Mesenteric fat pad (tissue), 1 donor: ENCODE data around the gene TRPM3. TPM values are rescaled to one million over a fixed set of nuclear protein-coding genes. Genes with fewer than 3 reads are reported as not detected.
A peak's percentile ranks its signal among the peaks of the same experiment; 100 is the strongest.

Experiments
- DNase-seq: peaks from one replicate; pipeline ENCODE4 v3.0.0-alpha.2; 2020; ENCODE audit warnings: low spot score
- total RNA-seq: library from RNA; stranded (reverse); fragmentation: NEBNext Ultra II Directional; extraction: Animal tissue kit (Norgen Biotek cat#: 25700); gene quantifications from one replicate; pipeline ENCODE4 v1.2.1, GENCODE V29; 2021
- donor health status: DM: yes; HTN: yes; CAD: no.

TRPM3 gene
- total RNA-seq, 1 donor from 2014 or later: 0.48 TPM

DNA sequence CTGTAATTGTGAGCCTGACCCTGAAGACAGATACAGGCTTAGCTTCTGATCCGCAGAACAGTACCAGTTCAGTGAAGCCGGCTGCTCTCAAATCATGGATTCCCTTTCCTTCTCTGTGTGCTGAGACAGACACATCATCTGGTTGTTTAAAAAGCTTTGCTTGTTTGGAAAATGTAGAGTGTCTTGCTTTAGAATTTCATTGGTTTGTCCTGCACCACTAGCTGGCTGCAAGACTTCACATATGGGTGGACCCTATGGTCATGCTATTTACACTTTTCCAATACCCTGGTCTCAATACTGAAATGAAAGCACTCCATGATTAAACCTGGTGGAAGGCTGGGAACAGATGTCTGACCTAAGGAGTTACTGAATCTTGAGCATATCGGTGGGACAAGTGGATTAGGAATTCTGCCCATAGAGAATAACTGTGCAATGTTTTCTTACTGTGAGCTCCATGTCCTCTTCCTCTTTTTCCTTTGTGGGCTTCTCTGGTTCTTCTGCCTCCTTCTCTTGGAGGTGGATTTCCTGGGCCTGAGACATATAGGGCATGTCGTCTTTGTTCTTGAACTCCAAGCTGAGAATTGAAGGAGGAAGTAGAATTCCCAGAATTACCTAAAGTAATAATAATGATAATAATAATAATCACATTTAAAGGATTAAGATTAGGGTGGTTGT is 505.8 kb downstream of the TRPM3 start:
- DNase-seq: no peak

DNA sequence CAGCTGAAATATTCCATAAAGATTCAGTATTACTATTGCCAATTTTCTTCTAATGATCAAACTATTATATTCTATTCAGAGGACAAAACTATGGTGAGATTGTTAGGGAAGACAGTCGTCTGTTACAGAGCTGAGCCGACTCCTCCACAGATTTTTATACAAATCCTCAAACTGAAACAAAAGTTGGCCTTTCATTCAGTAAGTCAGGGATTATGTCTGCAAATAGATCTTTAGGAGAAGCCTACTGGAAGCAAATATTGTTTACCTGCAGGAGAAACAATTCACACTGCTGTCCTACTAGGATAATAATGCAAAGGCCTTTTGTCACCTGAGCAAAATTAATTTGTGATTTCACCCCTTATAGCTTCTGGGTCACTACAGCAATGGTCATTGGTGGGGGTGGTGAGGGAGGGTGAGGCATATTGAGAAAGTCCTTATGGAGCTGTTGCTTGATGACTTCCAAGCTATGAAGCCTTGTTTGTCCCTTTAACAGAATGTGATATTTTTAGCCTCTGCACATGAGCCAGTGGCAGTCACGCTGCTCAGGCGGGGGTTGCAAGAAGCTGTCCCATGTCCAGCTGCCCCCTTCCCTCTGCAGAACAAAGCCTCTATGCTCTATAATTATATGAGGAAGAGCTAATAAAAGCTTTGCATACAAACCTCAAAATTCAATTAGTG is 506.5 kb downstream of the TRPM3 start:
- DNase-seq: no peak

DNA sequence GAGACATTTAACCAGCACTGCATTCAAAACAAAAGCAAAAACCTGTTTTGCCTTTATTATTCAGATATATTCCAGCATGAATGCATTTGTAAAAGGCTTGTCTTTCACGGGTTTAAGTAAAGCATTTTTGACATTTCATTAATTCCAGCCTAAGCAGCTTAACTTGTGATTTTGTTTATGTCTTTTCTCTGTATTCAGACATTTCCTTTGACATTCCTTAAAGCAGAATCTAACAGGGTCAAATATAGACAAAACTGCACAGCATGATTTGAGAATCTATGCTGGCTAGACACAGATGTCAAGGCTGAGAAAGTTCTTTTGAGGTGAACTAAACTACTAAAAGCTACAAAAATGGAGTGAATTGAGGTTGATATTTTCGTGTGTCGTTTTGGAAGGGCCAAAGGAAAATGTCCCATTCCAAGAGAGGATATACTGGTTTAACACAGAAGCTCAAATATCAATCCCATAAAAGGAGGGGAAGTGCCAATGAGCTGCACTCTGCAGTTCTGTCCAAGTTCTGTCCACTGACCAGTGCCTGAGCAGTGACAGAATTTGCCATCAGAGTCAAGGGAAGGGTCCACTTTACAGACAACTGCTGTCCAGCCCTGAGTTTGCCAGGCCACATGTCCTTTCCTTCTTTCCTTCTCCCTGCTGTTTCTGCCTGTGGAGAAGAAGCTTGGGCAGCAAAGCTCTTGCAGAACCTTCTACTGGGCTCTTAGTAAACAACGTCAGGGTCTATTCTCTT is 508.2 kb downstream of the TRPM3 start:
- no peak for DNase-seq

DNA sequence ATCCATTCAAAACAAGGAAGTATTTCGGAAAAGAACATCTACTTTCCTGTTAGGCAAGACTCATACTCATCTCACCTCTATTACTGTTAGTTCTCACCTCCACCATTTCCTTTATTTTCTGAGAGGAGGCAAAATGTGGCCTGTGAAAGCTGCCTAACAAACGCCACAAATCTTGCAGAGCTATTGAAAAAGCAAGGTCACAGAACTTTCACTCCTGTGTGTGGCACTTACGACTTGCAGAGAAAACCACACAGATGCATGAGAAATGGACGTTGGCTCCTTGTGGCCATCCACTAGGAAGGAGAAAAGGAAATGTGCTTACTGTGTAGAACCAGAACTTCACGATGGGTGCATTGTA is 511.2 kb downstream of the TRPM3 start:
- no peak for DNase-seq

DNA sequence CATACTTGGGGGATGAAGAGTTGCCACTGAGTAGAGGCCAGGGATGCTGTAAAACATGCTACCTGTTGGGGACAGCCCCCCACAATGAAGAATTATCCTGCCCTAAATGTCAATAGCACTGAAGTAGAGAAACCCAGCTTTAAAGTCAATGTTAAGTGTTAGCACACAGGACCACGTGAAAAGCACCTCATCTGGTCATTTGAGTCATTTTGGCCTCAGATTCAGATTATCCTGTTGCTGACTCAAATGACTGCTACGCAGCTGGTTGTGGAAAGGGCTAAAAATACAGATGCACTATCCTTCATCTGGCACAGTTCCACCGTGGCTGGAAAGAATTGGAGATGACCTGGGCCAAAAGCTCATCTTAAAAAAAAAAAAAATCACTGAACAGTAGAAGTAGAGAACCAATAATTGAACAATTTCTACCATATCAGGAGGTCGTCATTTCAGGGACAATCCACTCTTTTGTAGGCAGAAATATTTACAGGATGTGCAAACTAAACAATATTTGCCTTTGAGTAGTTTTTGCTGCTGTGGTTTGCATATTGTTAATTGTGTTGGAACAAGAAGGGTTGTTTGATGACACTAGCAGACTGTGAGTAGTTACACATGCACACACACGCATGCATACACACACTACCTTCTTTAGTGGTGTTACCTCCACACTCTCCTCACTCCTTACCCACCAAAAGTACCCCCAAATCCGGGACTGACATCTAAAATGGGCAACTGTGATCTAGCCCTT is 511.7 kb downstream of the TRPM3 start:
- no peak for DNase-seq

DNA sequence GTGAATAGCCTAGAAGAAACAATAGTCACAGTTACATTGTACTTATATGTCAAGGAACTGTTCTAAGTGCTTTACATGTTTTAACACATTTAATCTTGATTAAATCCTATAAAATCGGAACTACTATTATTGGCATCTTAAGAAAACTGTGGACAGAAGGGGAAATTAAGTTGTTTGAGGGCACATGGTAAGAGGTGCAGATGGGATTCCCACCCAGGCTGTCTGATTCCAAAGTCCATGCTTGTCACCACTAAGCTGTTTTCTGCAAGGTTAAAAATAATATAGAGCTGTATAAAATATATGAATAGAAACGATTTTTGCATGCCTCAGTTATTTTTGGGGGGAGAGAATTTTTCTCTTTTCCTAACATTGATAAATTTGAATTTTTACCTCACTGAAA is 512.4 kb downstream of the TRPM3 start:
- DNase-seq: no peak

DNA sequence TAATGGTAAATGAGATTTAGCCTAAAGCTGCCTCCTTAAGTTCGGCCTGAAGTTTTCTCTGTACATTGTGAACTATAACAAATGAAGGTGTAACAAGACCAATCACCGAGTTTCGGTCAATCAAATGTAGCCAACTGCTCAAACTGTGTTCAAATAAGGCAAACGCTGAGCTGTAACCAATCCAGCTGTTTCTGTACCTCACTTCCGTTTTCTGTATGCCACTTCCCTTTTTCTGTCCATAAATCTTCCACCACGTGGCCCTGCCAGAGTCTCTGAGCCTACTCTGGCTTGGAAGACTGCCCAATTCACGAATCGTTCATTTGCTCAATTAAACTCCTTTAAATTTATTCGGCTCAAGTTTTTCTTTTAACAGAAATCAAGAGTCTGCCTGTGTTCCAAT is 513.5 kb downstream of the TRPM3 start:
- no peak for DNase-seq

DNA sequence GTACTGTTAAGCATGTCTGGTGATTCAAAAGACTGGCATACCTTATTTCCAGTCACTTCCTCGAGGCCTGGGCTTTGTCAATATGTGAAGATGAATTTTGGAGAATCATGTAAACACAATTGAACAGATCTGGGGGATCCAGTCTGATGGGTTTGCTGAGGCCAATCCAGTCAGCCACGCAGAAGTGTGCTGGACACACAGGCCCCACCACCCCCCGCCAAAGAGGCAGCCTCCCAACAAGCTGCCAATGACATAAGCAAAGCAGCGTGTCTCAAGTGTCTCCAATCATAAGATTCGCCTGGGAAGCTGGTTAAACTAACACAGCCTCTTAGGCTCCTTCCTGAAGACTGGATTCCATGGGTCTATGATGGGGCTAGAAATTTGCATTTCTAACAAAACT is 514.1 kb downstream of the TRPM3 start:
- no peak for DNase-seq

DNA sequence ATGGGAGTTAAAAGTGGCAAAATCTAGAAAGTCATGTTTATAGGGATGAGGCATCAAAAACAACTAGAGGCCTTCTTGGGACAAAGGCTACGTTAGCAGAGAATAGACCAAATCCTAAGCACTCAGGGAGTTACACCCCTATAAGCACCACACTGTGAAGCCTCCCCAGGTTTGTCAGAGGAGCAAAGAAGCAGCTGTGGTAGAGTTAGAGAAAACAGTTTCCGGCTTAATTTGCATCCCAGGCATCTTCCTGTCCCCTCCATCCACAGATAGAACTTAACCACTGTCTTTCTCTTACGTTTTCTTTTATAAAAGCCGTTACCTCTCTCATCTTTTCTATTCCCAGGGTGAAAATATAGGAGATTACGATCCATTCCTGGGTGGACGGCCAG is 518.4 kb downstream of the TRPM3 start:
- no peak for DNase-seq

DNA sequence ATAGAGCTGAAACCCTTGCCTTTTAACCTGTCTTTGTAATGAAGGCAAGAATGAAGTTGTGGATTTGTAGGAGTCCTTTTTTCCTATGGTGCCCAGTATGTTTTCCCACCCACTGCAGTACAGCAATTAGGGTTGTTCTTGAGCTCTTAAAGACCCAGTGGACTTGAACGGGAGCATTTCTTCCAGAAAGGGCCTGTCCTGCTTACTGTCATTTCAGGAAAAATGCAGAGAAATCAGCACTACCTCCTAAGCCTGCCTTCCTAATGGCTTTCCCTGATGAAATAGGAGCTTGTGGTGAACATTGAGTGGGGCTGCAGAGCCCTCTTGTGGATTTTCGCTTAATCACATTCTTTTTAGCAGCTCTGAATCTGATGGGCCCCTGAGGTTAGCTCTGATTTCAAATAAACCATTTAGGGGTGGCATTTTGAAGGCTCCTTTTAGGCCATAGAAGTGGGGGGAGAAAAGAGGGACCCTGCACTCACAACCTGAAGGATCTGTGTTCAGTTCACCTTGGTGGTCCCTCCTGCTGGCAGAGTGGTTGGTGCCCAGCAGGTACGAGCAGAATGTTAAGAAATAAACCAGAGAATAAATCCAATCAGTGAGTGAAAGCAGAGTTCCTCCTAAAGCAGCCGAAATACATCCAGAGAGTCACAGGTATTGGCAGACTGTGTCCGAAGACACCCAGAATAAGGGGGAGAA is 519.0 kb downstream of the TRPM3 start:
- DNase-seq: no peak

DNA sequence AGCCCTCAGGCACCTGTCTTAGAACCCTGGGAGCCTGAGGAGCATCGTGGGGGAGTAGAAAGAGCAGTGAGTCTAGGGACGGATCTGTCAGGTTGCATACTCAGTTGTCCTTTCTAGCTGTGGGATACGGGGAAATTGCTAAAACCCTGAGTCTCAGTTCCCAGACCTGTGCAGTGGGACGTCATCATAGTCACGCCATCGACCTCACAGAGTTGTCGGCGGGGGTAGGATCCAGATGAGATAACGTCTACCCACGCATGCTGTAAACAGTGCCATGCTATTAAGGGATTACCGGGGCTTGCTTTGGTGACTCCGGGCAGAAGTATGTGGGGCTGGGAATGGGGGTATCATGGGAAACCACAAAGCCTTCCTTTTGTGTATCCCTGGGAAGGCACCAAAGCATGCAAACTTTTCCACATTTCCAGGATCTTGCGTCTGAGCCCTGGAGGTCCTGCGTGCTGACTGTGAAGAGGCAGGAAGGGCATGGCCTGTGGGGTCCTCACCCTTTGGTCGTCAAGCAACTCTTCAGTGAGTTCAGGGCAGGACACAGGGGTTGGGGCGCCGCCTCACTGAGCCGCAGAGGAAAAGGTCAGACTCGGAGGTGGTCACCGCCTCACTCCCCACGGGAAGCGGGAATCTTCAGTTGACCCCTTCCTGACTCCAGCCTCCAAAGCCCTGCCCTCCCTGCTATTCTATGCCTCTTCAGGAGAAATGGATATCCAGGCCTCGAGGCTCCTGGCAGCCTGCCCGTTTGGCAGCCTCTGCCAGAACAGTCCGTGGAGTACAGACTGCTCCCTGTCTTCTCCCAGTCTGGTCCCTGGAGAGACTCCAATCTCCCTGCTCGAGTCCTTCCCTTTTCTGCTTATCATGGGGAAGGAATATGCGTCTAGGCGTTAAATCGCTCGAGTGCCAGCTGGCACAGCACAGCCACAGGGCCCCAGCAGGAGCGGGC is 520.1 kb downstream of the TRPM3 start:
- peak; percentile 97 for DNase-seq

DNA sequence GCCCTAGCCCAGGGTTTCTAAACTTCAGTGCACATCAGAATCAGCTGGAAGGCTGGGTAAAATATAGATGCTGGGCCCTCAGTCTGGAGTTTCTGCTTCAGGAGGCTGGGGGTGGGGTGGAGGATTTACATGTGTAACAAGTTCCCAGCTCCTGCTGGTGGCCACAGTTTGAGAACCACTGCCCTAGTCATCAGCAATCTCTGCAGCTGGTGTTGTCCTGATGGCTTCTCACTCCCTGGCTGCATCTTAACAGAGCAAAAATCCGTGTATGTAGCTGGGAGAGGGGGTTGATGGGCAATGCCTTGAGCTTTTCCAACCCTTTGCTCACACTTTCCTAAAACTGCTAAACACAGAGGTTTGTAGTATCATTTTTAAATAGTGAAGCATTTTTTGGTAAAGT is 520.9 kb downstream of the TRPM3 start:
- DNase-seq: no peak

DNA sequence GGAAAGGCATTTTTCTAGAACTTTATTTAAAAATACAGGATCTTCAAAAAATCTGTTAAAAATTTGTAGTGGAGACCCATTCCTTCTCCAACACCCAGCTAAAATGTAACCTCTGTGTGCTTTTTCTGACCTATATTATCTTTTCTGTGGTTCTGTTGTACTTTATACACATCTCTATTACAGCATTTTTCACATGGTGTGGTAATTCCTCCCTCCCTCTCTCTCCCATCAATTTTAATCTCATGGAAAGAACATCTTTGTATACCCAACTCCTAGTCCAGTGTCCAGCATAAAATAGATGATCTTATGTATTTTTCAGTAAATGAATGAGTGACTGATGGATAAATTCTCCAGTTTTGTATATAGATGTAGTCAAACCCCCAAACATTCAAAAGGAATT is 523.5 kb downstream of the TRPM3 start:
- no peak for DNase-seq

DNA sequence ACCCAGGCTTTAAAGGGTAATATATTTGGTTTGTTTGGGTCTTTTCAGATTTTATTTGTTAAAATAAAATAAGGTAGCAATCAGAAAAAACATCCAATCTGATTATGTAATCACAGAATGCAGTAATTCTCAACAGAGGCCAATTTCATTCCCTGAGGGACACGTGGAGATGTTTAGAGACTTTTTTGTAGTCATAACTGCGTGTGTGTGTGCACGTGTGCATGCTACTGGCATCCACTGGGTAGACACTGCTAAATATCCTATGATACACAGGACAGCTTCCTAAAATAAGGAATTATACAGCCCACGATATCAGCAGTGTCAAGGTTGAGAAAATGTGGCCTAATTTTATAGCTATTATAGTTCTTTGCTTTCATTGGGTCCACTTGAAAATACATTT is 526.2 kb downstream of the TRPM3 start:
- DNase-seq: no peak

DNA sequence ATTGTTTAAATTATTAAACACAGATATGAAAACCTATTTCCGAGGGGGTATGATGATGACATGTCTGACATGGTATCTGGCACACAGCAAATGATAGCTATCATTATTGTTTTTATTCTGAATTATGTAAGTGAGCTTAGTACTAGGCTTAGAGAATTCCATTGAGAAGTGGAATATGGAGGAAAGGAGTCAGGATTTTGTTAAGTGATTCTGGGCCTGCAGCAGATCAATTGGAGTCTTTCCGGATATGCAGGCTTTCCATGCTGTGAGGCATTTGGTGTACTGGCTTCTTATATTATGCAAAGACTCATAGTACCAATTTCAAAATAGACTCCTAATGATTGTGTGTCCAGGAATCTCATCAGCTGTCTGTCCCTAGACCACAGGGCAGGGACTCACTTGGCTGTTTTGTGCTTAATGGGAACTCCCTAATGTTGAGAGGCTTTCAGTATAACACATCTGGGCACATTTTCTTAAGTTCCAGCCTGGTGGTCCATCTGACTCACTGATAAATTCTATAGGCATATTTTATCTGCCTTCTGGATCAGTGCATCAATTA is 527.0 kb downstream of the TRPM3 start:
- DNase-seq: no peak

DNA sequence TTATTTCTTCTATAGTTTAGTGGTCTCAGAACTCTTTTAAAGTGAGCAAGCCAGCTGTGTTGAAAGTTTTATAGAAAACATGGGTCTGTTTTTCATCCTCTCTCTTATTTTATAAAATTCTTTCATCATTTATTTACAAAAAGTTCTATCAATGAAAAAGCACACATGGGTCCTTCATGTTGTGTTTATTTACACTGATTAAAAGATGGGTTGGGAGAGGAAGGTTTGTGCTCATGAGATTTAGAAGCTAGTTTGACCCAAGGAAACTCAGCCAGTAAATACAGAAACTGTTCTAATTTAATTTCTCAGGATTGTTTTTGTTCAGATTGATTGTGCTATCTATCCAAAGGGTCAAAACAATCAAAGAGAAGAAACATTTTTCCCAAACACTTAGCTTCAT is 528.2 kb downstream of the TRPM3 start:
- DNase-seq: no peak

DNA sequence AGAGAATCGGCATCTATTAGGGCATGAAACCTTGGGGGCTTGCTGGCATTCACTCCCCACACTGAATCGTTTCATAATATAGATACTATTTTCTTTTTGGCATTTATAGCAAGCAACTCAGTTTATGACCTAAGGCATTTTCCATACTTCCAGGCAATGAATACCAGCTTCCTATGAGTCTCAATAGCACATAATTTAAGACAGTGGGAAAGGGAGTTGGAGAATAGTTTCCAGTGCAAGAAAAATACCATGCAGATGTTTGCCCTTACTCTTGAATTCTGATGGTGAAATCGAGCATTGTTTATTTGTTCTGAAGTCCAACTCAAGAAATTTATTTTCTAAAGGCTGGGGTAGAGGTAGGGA is 531.1 kb downstream of the TRPM3 start:
- DNase-seq: no peak

DNA sequence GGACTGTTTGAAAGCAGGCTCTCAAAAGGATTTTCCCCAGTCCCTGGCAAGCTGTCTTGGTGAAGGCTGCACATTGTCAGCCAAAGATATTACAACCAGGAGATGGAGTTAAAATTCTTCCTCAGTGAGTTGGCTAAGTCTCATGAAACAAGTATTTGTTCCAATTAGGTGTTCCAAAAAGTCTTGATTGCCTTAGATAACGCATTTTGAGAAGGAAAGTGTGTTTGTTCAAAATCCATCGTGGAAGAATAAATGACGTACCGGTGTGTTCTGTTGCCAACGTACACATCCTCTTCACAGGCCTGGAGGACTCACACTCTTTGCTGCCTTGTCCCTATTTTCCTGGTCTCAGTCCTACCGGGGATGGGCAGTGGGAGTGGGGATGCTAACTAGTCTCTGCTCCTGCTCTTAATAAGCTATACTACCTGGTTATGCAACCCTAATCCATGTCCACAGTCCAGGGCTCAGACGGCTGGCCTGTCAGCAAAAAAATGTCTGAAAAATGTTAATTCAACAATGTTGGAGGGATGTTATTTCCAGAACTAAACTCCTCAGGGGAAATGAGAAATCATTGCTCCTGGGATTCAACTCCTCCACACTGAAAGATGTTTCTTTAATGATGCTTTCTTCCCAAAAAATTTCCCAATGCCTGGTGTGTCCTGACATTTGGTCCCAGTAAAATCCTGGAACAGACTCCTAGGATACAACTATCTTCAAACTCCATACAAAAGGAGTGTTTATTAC is 531.7 kb downstream of the TRPM3 start:
- DNase-seq: no peak

DNA sequence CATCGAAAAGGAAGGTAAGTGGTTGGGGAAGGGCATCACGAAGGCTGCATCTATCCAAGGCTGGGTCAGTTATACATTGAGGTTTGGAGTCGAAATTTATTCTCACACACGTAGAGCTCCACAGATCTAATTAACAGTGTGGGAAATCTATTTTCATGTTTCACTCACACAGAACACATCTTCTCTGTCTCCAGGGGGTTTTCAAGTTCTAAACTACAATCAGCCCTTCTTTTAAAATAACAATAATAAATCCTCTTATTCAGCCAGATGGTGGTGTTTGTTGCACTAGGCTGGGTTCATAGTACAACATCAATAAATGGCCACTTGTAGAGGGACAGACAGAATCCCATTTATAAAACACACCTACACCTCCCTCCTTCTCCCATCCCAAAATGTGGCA is 532.4 kb downstream of the TRPM3 start:
- no peak for DNase-seq
